Measurements from ENCODE around the gene TIE1. TPM values are rescaled to one million over a fixed set of nuclear protein-coding genes. Genes with fewer than 3 reads are reported as not detected.

TIE1 gene
- total and polyA plus RNA-seq, 9 of the 15 experiments (the other 6 are each of a cell fraction or from before 2014, with no cell fraction given) = 0.07 to 0.49 (median 0.14) TPM; not detected in 4

DNA sequence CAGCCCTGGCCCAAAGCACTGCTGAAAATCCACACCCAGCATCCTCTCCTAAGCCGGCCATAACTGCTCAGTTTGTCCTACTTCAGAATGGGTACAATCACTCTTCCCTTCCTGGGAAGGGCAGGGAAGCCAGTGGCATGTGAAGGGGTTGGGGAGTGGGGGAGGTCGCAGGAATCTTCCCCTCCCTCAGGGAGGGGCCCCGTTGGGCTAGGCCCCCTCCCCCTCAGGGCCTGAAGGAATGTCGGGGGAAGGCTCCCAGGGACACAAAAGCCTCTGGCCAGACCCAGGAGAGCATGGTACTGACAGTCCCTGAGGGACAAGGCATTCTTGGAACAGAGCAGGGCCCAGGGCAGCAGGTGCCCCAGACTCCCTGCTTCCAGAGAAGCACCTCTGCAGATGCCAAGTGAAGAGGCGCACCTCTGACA is 65.8 kb downstream of the TIE1 start:
- CTCF ChIA-PET (ENCODE audit: low intra/inter-chr PET ratio) = no interaction called here
- in situ Hi-C loops (cut with MboI) (no loop called here), intact Hi-C loops (cut with micrococcal nuclease) (no loop called here)
- H3K9ac ChIP-seq (ENCODE audit: insufficient read depth in 1 of 2, low read depth in 2 of 2, low read length in 2 of 2) = peak overlapping the region; percentile 76 to 97
- peak overlapping the region; percentile 78; the same call in 1 of the 2 replicates for H2AFZ ChIP-seq (ENCODE audit: low read depth, low read length)
- peak overlapping the region; percentile 64 for H3K4me3 ChIP-seq
- POLR2A ChIA-PET = interaction anchor here (0.6 to 1.6 kb wide), 3 partner anchors 9 to 16 kb away, joined by 4 to 5 read pairs (median 5); no protein-coding TSS in a partner anchor
- H3K79me2 ChIP-seq (ENCODE audit: control insufficient read depth, insufficient read depth, low read length) = peaks cover 43% of the 10 kb centered on the region
- peaks cover 31 to 45% of the 10 kb centered on the region in 2 experiments for H3K4me1 ChIP-seq (replicated peaks in 1 of 2; ENCODE audit: control insufficient read depth in 2 of 2, insufficient read depth in 2 of 2, low read length in 2 of 2)
- H3K4me2 ChIP-seq (ENCODE audit: insufficient read depth, low read length) = peak overlapping the region; percentile 93
- no TSS peak for BruUV-seq (replicated peaks)
- FAIRE-seq = no peak
- peak in 2 of 4 experiments; percentile 47 to 50 for DNase-seq (ENCODE audit: extremely low read depth in 1 of 4, low spot score in 3 of 4)
- TF ChIP-seq TGIF2 (CRISPR knock-in tag; IDR thresholded peaks at IDR 0.05) = 0 out of 2 replicates have a peak, but pooled peaks have one; percentile 35
- TF ChIP-seq SMARCE1 (IDR thresholded peaks at IDR 0.05) = no peak
- TF ChIP-seq, protein P1, sequence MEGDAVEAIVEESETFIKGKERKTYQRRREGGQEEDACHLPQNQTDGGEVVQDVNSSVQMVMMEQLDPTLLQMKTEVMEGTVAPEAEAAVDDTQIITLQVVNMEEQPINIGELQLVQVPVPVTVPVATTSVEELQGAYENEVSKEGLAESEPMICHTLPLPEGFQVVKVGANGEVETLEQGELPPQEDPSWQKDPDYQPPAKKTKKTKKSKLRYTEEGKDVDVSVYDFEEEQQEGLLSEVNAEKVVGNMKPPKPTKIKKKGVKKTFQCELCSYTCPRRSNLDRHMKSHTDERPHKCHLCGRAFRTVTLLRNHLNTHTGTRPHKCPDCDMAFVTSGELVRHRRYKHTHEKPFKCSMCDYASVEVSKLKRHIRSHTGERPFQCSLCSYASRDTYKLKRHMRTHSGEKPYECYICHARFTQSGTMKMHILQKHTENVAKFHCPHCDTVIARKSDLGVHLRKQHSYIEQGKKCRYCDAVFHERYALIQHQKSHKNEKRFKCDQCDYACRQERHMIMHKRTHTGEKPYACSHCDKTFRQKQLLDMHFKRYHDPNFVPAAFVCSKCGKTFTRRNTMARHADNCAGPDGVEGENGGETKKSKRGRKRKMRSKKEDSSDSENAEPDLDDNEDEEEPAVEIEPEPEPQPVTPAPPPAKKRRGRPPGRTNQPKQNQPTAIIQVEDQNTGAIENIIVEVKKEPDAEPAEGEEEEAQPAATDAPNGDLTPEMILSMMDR (IDR thresholded peaks at IDR 0.05 in 2 of 3, conservative IDR thresholded peaks at IDR 0.05 in 1 of 3; ENCODE audit: insufficient read depth in 2 of 3, low read depth in 1 of 3, low read length in 3 of 3) = no peak
- no peak for TF ChIP-seq KDM2B (CRISPR knock-in tag; IDR thresholded peaks at IDR 0.05)
- TF ChIP-seq YY1 (IDR thresholded peaks at IDR 0.05; ENCODE audit: borderline replicate concordance in 1 of 3, control insufficient read depth in 1 of 3, extremely low read depth in 1 of 3, insufficient read depth in 3 of 3, insufficient read length in 1 of 3, insufficient replicate concordance in 2 of 3, low read depth in 1 of 3, low read length in 2 of 3) = peak in 1 of 3 experiments; percentile 16
- no peak for TF ChIP-seq RHOXF2B (CRISPR knock-in tag; conservative IDR thresholded peaks at IDR 0.05)
- TF ChIP-seq RBM25 (IDR thresholded peaks at IDR 0.05; ENCODE audit: low read depth, low read length, severe bottlenecking) = peak; percentile 26
- no peak for TF ChIP-seq ELF2 (CRISPR knock-in tag; IDR thresholded peaks at IDR 0.05)
- no peak for TF ChIP-seq SP1 (CRISPR knock-in tag; IDR thresholded peaks at IDR 0.05)
- TF ChIP-seq SUPT5H (IDR thresholded peaks at IDR 0.05) = no peak
- no peak for TF ChIP-seq NCOA1 (IDR thresholded peaks at IDR 0.05; ENCODE audit: low read depth)
- TF ChIP-seq SIRT6 (IDR thresholded peaks at IDR 0.05; ENCODE audit: low read depth, low read length) = no peak
- TF ChIP-seq CBFA2T3 (IDR thresholded peaks at IDR 0.05) = no peak
- peak in 1 of 2 experiments; percentile 42; a peak in 1 of 4 replicates for TF ChIP-seq KDM1A (IDR thresholded peaks at IDR 0.05)
- TF ChIP-seq, protein P2, sequence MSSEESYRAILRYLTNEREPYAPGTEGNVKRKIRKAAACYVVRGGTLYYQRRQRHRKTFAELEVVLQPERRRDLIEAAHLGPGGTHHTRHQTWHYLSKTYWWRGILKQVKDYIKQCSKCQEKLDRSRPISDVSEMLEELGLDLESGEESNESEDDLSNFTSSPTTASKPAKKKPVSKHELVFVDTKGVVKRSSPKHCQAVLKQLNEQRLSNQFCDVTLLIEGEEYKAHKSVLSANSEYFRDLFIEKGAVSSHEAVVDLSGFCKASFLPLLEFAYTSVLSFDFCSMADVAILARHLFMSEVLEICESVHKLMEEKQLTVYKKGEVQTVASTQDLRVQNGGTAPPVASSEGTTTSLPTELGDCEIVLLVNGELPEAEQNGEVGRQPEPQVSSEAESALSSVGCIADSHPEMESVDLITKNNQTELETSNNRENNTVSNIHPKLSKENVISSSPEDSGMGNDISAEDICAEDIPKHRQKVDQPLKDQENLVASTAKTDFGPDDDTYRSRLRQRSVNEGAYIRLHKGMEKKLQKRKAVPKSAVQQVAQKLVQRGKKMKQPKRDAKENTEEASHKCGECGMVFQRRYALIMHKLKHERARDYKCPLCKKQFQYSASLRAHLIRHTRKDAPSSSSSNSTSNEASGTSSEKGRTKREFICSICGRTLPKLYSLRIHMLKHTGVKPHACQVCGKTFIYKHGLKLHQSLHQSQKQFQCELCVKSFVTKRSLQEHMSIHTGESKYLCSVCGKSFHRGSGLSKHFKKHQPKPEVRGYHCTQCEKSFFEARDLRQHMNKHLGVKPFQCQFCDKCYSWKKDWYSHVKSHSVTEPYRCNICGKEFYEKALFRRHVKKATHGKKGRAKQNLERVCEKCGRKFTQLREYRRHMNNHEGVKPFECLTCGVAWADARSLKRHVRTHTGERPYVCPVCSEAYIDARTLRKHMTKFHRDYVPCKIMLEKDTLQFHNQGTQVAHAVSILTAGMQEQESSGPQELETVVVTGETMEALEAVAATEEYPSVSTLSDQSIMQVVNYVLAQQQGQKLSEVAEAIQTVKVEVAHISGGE (CRISPR knock-in tag; IDR thresholded peaks at IDR 0.05) = 0 out of 6 replicates have a peak, but pooled peaks of 1 of the 3 experiments have one; percentile 6
- 0 out of 4 replicates have a peak, but pooled peaks of 1 of the 2 experiments have one; percentile 13 for TF ChIP-seq TEAD1 (CRISPR knock-in tag; IDR thresholded peaks at IDR 0.05)
- no peak for TF ChIP-seq TRIM24 (IDR thresholded peaks at IDR 0.05)
- H3K36me3 ChIP-seq (ENCODE audit: control insufficient read depth, insufficient read depth, low read length) = peaks cover 44% of the 10 kb centered on the region
- 11% methylated on average over 5 of the region's 5 CpGs for WGBS (ENCODE audit: insufficient coverage, low coverage, missing lambda C conversion rate)
- no peaks in the 10 kb centered on the region for H3K9me3 ChIP-seq (replicated peaks; ENCODE audit: control insufficient read depth, insufficient read depth, low read depth, low read length)
- peaks cover 12% of the 10 kb centered on the region for H3K9me1 ChIP-seq (ENCODE audit: control insufficient read depth, insufficient read depth, low read length)
- no peaks in the 10 kb centered on the region for H3K27me3 ChIP-seq (ENCODE audit: control insufficient read depth in 2 of 2, insufficient read depth in 2 of 2, low read length in 2 of 2)
- no peak for ATAC-seq
- H3K27ac ChIP-seq (ENCODE audit: extremely low read depth, low read depth, low read length) = peak overlapping the region; percentile 89
- H4K20me1 ChIP-seq (replicated peaks; ENCODE audit: control insufficient read depth, insufficient read depth, low read length) = peaks cover 10% of the 10 kb centered on the region
